SH-SY5Y (cell line): Measurements from ENCODE around the gene POU3F2.

Source experiments
- GATA2 ChIP-seq: IDR thresholded peaks from 2 replicates; pipeline ENCODE4 v1.6.1; 2011; ENCODE audit warnings: mild to moderate bottlenecking, low read depth, low read length
- GATA3 ChIP-seq: IDR thresholded peaks from 2 replicates; pipeline ENCODE4 v1.6.1; 2011; ENCODE audit warnings: low read depth, mild to moderate bottlenecking, low read length, moderate library complexity

GRCh38 chr6:98875375-98875774 is 41.0 kb downstream of the POU3F2 start:
- TF ChIP-seq GATA2 = no peak
- TF ChIP-seq GATA3 = no peak
